CD4-positive, alpha-beta T cell treated with Interleukin-17A for 1 hour (primary cell): ENCODE results near the gene EBPL.
"Not testable (repeated sequence)": the region's sequence is repeated elsewhere in the genome, so short reads cannot be mapped to it uniquely, and the experiment has no call there.

Source experiments
- DNase-seq: peaks from one replicate; pipeline ENCODE4 v3.0.0-alpha.2; 2020

Gene EBPL

GRCh38 chr13:49690995-49691784 lies at the start of gene EBPL:
Gene EBPL, minus strand, starts transcription at chr13:49691486. Its CDS starts 62 bp downstream, at chr13:49691424.
- DNase-seq, result peak; percentile 88

- no peak for DNase-seq
These were observed 49.6 kb upstream of the EBPL start for GRCh38 chr13:49740870-49741269.

- no peak for DNase-seq
These were observed 48.4 kb upstream of the EBPL start for GRCh38 chr13:49739498-49740187.

- DNase-seq, result no peak
These were observed 42.1 kb upstream of the EBPL start for GRCh38 chr13:49733181-49733951.

- no peak for DNase-seq
These were observed 40.5 kb upstream of the EBPL start for GRCh38 chr13:49731766-49732165.

- DNase-seq, result no peak
These were observed 25.3 kb upstream of the EBPL start for GRCh38 chr13:49716615-49717014.

- DNase-seq, result no peak
These were observed 23.5 kb upstream of the EBPL start for GRCh38 chr13:49714757-49715156.

GRCh38 chr13:49711218-49711863 lies 20.1 kb upstream of the EBPL start:
- no peak for DNase-seq

- DNase-seq, result not testable (repeated sequence)
These were observed 13.0 kb upstream of the EBPL start for GRCh38 chr13:49704264-49704663.

GRCh38 chr13:49701491-49701890 lies 10.2 kb upstream of the EBPL start:
- DNase-seq, result no peak

- no peak for DNase-seq
These were observed 6.2 kb upstream of the EBPL start for GRCh38 chr13:49697468-49697867.

- no peak for DNase-seq
These were observed 3.2 kb upstream of the EBPL start for GRCh38 chr13:49694446-49694845.

- DNase-seq, result no peak
These were observed 2.6 kb upstream of the EBPL start for GRCh38 chr13:49693877-49694276.

GRCh38 chr13:49693191-49693733 lies 2.0 kb upstream of the EBPL start:
- no peak for DNase-seq

GRCh38 chr13:49690133-49690994 lies 922 bp downstream of the EBPL start:
- DNase-seq, result peak; percentile 3

GRCh38 chr13:49683489-49683888 lies 7.8 kb downstream of the EBPL start:
- no peak for DNase-seq

- DNase-seq, result no peak
These were observed 9.3 kb downstream of the EBPL start for GRCh38 chr13:49681842-49682435.

- DNase-seq, result no peak
These were observed 12.0 kb downstream of the EBPL start for GRCh38 chr13:49679246-49679645.

GRCh38 chr13:49678191-49678914 lies 12.9 kb downstream of the EBPL start:
- no peak for DNase-seq

- no peak for DNase-seq
These were observed 14.5 kb downstream of the EBPL start for GRCh38 chr13:49676581-49677298.
